ENCODE data around the gene MTMR3.

Gene MTMR3

DNA sequence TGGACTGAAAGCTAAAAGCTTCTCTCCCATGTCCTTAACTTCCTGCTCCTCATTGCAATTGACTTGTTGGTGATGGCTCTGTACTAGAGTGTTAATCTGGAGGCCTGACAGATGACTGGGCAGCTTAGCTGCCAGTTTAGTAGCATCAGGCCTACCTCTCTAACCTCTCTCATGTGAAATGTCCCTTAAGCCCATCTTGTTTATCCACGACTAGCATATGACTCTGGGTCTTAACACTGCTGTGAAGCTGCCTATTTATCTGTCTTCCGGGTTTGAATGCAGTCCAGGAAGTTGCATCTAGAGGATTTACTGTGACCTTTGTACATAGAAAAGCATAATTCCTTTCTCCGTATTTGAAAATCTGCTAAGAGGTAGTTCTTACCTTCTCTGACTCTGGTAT lies 112.0 kb downstream of the MTMR3 start:
- no peak overlapping the region for H3K9ac ChIP-seq (ENCODE audit: low read length)
- no peaks in the 10 kb centered on the region for H3K36me3 ChIP-seq (replicated peaks; ENCODE audit: insufficient read depth, low read length)
- H3K9me2 ChIP-seq (replicated peaks; ENCODE audit: insufficient read depth, low read length) = no peaks in the 10 kb centered on the region
- no peak for TF ChIP-seq EZH2phosphoT487 (IDR thresholded peaks at IDR 0.05; ENCODE audit: low read length)
- TF ChIP-seq EZH2 (optimal IDR thresholded peaks at IDR 0.05; ENCODE audit: low read depth, low read length) = no peak
- TF ChIP-seq CTCF (IDR thresholded peaks at IDR 0.05; ENCODE audit: low read length) = no peak
- no peak overlapping the region for H3K4me3 ChIP-seq (ENCODE audit: low read length)
- no peaks in the 10 kb centered on the region for H3K4me1 ChIP-seq (ENCODE audit: low read length)
- H3K4me2 ChIP-seq (ENCODE audit: low read depth, low read length) = no peak overlapping the region
- no peak for DNase-seq
- no peaks in the 10 kb centered on the region for H3K79me2 ChIP-seq (ENCODE audit: low read length)
- H4K20me1 ChIP-seq (ENCODE audit: insufficient read depth, low read length) = no peaks in the 10 kb centered on the region
- no peaks in the 10 kb centered on the region for H3K27me3 ChIP-seq (replicated peaks; ENCODE audit: insufficient read depth, low read length)
- no peaks in the 10 kb centered on the region for H3K9me3 ChIP-seq (replicated peaks; ENCODE audit: insufficient read depth, low read length)
- no peak overlapping the region for H2AFZ ChIP-seq (ENCODE audit: low read length)
- no peak overlapping the region for H3K27ac ChIP-seq (ENCODE audit: low read length)
- no peaks in the 10 kb centered on the region for H3F3A ChIP-seq (ENCODE audit: insufficient read depth, low read length)

DNA sequence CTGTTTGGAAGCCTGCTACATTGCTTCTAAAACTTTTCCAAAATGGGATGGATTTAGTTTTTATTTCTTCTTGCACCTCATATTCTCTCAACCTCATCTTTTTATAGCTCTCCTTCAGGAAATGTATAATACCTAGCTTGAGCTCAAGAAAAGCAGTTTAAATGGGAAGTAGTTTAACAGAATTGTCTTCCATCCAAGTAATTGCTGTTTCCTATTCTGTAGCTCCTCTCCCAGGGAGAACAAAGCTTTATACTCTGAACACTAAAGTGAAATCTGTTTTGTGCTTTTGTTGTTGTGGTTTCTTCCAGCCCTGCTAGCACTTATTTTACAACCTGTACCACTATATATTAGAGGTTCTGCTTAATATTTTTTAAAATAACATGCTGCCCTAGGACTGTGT lies 114.1 kb downstream of the MTMR3 start:
- no peaks in the 10 kb centered on the region for H3F3A ChIP-seq (ENCODE audit: insufficient read depth, low read length)
- no peak overlapping the region for H3K4me3 ChIP-seq (ENCODE audit: low read length)
- no peak overlapping the region for H2AFZ ChIP-seq (ENCODE audit: low read length)
- no peak for DNase-seq
- no peak overlapping the region for H3K27ac ChIP-seq (ENCODE audit: low read length)
- TF ChIP-seq CTCF (IDR thresholded peaks at IDR 0.05; ENCODE audit: low read length) = no peak
- no peaks in the 10 kb centered on the region for H3K79me2 ChIP-seq (ENCODE audit: low read length)
- no peak overlapping the region for H3K4me2 ChIP-seq (ENCODE audit: low read depth, low read length)
- H3K9me2 ChIP-seq (replicated peaks; ENCODE audit: insufficient read depth, low read length) = no peaks in the 10 kb centered on the region
- no peaks in the 10 kb centered on the region for H4K20me1 ChIP-seq (ENCODE audit: insufficient read depth, low read length)
- H3K9ac ChIP-seq (ENCODE audit: low read length) = no peak overlapping the region
- H3K4me1 ChIP-seq (ENCODE audit: low read length) = no peaks in the 10 kb centered on the region
- H3K36me3 ChIP-seq (replicated peaks; ENCODE audit: insufficient read depth, low read length) = no peaks in the 10 kb centered on the region
- no peaks in the 10 kb centered on the region for H3K9me3 ChIP-seq (replicated peaks; ENCODE audit: insufficient read depth, low read length)
- no peaks in the 10 kb centered on the region for H3K27me3 ChIP-seq (replicated peaks; ENCODE audit: insufficient read depth, low read length)

DNA sequence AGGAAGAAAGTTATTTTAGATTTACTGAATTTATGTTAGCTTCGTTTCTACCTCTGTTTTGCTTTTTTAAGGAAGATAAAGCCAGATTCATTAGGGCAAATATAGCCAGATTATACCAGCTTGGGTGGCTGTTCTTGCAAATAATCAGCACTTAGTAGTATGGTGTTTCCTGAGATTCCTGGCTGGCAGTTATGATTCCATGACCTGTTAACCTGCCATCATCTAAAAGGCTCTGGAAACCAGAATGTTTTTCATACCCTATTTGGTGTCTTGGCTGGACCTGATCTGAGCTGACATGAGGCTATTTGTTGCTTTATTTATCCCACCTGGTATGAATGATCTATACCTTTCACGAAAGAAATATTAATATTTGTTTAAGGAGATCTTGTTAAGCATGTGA lies 114.5 kb downstream of the MTMR3 start:
- Histone ChIP-seq H3K79me2 (ENCODE audit: low read length) (no peaks in the 10 kb centered on the region), H3K27me3 (replicated peaks; ENCODE audit: insufficient read depth, low read length) (no peaks in the 10 kb centered on the region), H3K27ac (ENCODE audit: low read length) (no peak overlapping the region), H3K9ac (ENCODE audit: low read length) (no peak overlapping the region), H2AFZ (ENCODE audit: low read length) (no peak overlapping the region), H3K4me2 (ENCODE audit: low read depth, low read length) (no peak overlapping the region), H3K9me2 (replicated peaks; ENCODE audit: insufficient read depth, low read length) (no peaks in the 10 kb centered on the region), H3K9me3 (replicated peaks; ENCODE audit: insufficient read depth, low read length) (no peaks in the 10 kb centered on the region), H3F3A (ENCODE audit: insufficient read depth, low read length) (no peaks in the 10 kb centered on the region), H3K4me3 (ENCODE audit: low read length) (no peak overlapping the region), H3K4me1 (ENCODE audit: low read length) (no peaks in the 10 kb centered on the region), H3K36me3 (replicated peaks; ENCODE audit: insufficient read depth, low read length) (no peaks in the 10 kb centered on the region), H4K20me1 (ENCODE audit: insufficient read depth, low read length) (no peaks in the 10 kb centered on the region)
- no peak for DNase-seq
- TF ChIP-seq EZH2phosphoT487 (IDR thresholded peaks at IDR 0.05; ENCODE audit: low read length) = no peak
- no peak for TF ChIP-seq EZH2 (optimal IDR thresholded peaks at IDR 0.05; ENCODE audit: low read depth, low read length)
- no peak for TF ChIP-seq CTCF (IDR thresholded peaks at IDR 0.05; ENCODE audit: low read length)

All from MM.1S (cell line).